Vagina (tissue), 2 donors: Measurements from ENCODE around the gene AP1G2.

Experiments
- POLR2A ChIP-seq, 2 donors: fragments of 450-650 bp; IDR thresholded peaks; one replicate each; pipeline ENCODE4 v1.6.1; 2017; ENCODE audit warnings: antibody characterized with exemption in 2 of 2, mild to moderate bottlenecking in 2 of 2, moderate library complexity in 2 of 2
- POLR2AphosphoS5 ChIP-seq, 2 donors: sonication (generic); formaldehyde crosslinking; IDR thresholded peaks; one replicate each; pipeline ENCODE4 v1.9.0; 2017; ENCODE audit warnings: antibody characterized with exemption in 2 of 2, mild to moderate bottlenecking in 2 of 2, low read depth in 1 of 2; ENCODE audit not compliant: insufficient read depth in 1 of 2

- no peak for TF ChIP-seq POLR2AphosphoS5 (IDR thresholded peaks at IDR 0.05; ENCODE audit: insufficient read depth in 1 of 2, low read depth in 1 of 2)
- TF ChIP-seq POLR2A (IDR thresholded peaks at IDR 0.05) = no peak
Measured at GRCh38 chr14:23572836-23573235, 5.2 kb upstream of the AP1G2 start.
